RPMI8226 (cell line): ENCODE data around the gene CCNJ.

Experiments used
- DNase-seq: peaks from one replicate; pipeline ENCODE4 v3.0.0-alpha.2; 2015

Gene CCNJ

DNA sequence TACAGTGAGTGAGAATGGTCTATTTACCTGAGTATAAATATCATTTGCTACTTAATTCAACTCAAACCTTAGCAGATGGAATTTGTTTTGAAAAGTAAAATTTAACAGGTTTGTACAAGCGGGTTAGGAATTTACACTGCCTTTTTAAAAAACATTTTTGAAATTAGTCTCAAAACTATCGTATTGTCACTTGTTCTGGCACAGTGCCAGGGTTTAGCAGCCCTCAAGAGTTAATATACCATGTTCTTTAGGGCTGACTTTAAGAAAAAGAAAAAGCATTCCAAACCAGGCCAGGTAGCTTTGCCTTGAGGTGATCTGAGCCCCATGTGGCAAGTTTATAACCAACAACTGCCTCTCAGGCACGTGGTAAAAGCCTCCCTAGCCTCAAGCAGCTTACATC is 17.8 kb downstream of the CCNJ start:
- no peak for DNase-seq

GRCh38 chr10:96072674-96073073 is 29.3 kb downstream of the CCNJ start:
- DNase-seq, result no peak

- DNase-seq, result no peak
Observed at GRCh38 chr10:96073722-96074121, 30.3 kb downstream of the CCNJ start.

DNA sequence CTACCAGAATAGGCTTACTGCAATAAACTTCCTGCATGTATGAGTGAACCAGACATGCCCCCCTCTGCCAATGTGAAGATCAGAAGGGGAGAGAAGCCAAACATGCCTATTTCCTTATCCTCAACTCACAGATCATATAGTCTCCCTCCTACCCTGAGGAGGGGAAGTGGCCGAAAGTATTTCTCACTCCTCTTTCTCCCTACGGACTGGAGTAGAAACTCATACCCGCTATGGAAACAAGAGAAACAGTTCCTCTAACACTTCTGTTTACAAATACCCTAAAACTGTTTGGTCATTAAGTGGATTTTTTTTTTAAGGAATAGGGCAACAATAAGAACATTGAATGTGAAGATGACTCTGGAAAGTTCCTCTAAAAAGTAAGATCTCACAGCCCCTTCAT is 31.4 kb downstream of the CCNJ start:
- DNase-seq, result no peak

DNA sequence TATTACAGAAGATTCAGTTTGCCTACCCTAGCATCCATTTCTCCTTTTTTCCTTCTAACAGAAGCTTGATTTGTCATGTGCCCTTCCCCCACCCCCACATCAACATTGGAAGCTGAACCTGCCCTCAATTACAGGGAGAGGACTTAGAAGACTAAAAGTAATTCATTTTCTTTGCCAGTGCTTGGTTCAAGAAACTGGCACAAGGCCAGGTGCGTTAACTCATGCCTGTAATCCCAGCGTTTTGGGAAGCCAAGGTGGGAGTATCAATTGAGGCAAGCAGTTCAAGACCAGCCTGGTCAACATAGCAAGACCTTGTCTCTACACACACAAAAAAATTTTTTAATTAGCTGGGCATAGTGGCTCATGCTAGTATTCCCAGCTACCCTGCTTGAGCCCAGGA is 32.6 kb downstream of the CCNJ start:
- no peak for DNase-seq

DNA sequence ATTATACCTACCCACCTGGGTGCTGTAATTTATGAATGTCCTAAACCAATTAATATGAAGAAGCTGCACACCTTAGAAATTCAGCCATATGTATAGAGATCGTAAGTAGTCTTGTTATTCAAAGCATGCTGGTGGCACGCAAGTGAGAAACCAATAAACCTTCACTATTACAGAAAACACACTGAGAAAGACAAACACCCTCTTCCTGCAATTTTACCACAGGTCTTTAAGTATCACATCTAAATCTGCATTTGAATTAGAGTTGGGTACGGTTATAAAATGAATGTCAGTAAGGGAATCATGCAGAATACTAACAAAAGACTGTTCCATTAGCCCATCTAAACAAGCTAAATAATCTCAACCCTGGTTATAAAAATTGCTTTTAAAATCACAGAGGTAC is 33.8 kb downstream of the CCNJ start:
- DNase-seq, result no peak

DNA sequence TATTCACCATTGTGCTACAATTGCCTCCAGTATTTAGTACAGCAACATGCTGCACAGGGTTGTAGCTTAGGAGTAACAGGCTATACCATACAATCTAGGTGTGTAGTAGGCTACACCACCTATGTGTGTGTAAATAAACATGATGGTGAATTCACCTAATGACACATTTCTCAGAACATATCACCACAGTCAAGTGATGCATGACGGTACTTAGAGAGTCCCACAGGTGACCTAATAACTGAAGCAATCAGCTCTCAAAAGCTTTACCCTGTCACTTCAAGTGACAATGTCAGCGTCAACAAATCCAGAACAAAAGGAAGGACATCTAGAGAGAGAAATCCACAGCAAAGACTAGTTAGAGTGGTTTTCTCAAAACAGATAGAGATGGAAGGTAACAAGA is 38.8 kb downstream of the CCNJ start:
- DNase-seq, result no peak

DNA sequence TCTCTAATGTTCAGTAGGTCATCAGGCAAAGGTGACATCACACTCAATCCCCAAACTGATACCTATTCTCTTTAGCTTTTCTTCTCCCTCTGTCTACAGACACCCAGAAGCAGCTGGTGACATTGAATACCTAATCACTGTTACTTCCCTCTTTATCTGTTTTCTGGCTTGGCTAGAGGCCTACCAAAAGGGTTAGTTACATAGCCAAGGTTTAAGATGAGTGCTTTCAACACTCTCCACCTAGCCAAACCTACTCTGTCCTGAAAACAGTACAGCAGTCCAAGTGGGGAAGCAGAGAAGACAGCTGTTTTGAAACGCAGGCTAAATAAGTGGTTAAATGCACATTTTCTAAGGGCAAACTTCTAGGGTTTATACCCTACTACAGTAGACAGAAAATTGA is 39.4 kb downstream of the CCNJ start:
- no peak for DNase-seq

- DNase-seq, result no peak
Observed at GRCh38 chr10:96089116-96089515, 45.7 kb downstream of the CCNJ start.

GRCh38 chr10:96089670-96090462 is 46.5 kb downstream of the CCNJ start:
- peak; percentile 93 for DNase-seq

- no peak for DNase-seq
Observed at GRCh38 chr10:96090463-96090800, 47.0 kb downstream of the CCNJ start.

DNA sequence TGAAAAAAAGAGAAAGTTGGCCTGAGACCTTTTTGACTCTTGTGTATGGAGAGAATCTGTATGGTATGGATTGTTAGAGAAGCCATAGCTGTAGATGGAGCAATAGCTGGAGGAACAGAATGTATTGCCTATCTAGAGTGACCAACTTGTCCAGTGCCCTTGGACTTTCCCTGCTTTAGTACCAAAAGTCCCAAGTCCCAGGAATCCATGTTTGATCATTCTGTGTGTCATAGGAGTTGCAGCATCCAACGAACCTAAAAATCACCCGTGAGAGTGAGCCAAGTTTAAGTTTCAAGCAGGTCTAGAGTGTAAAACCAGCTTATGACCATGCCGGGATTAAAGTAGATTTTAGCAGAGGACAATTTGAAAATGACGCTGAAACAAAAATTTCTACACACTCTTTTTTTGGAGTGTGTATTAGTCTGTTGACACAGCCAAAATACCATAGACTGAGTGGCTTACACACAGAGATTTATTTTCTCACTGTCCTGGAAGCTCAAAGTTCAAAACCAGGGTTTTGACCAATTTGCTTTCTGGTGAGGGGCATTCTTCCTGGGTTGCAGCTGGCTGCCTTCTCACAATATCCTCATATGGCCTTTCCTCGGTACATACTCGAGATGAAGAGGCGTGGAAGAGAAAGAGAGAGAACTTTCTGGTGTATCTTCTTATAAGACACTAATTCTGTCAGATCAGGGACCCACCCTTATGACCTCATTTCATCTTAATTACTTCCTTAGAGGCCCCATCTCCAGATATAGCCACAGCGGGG is 49.8 kb downstream of the CCNJ start:
- no peak for DNase-seq

DNA sequence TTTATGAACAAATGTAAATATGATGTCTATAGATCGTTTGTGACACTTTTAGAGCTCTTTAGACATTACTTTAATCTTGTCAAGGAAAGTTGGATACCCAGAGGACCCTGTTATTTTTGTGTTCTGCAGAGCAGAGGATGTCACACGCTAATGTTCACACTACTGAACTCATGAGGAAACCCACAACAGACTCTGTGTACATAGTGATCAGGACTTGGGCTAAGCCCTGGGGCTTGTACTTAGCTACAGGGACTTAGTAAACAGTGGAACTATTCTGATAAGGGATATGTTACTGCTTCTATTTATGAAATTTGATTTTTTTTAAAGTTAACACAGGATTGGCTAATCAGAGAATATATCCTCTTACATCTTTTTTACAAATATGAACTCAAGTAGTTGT is 50.6 kb downstream of the CCNJ start:
- DNase-seq, result no peak

DNA sequence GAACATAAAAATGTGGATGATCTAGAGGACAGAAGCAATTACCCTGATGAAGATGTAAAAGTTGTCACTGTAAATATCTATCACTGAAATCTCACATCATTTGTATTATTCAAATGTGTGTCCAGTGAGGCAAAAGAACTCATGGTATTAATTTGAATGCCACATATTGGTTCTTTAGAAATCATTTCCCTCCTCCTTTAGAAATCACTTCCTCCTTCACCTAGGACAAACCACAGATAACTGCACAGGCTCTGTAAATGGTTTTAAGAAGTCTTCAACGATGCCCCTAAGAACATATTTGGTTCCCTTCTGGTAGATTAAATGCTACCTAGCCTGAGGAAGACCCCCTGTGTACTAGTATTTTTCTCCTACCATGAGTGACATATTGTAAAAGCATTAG is 53.6 kb downstream of the CCNJ start:
- no peak for DNase-seq

- no peak for DNase-seq
Observed at GRCh38 chr10:96097865-96098264, 54.5 kb downstream of the CCNJ start.

- DNase-seq, result no peak
Observed at GRCh38 chr10:96107623-96108038, 64.2 kb downstream of the CCNJ start.
